Uterus (tissue), 4 donors: ENCODE data around the gene FAM171A2. TPM values are rescaled to one million over a fixed set of nuclear protein-coding genes. Genes with fewer than 3 reads are reported as not detected.

ENCODE experiments used
- DNase-seq, 2 donors: peaks; one replicate each; pipeline ENCODE4 v3.0.0-alpha.2; 2019 to 2020
- H3K27ac ChIP-seq, 2 donors: fragments of 200-600 bp; sonication (generic); 1 replicate in 1 of 2; 2 replicates in 1 of 2; pipeline ENCODE4 v1.5.1; 2016 to 2018
- H3K27me3 ChIP-seq, 2 donors: fragments of 200-600 bp; sonication (generic); one replicate each; pipeline ENCODE4 v1.5.1; 2018 to 2019; ENCODE audit warnings: control low read depth in 1 of 2
- H3K36me3 ChIP-seq, 2 donors: fragments of 200-600 bp; sonication (generic); one replicate each; pipeline ENCODE4 v1.5.1; 2019; ENCODE audit warnings: control low read depth in 1 of 2
- H3K4me1 ChIP-seq, 2 donors: fragments of 200-600 bp; sonication (generic); one replicate each; pipeline ENCODE4 v1.5.1; 2018 to 2019; ENCODE audit warnings: control low read depth in 1 of 2
- H3K4me3 ChIP-seq, 2 donors: fragments of 200-600 bp; sonication (generic); 1 replicate in 1 of 2; 2 replicates in 1 of 2; pipeline ENCODE4 v1.5.1; 2018 to 2019; ENCODE audit warnings: mild to moderate bottlenecking in 1 of 2
- H3K9me3 ChIP-seq, 2 donors: fragments of 200-600 bp; sonication (generic); one replicate each; pipeline ENCODE4 v1.5.1; 2019; ENCODE audit warnings: control low read depth in 1 of 2
- CTCF ChIP-seq, 4 experiments: fragments of 200-600 bp in 2 of 4; fragments of 450-650 bp in 2 of 4; sonication (generic) in 2 of 4; IDR thresholded peaks; one replicate each; pipeline ENCODE4 v1.5.1; 2016 to 2019; ENCODE audit warnings: antibody characterized with exemption in 4 of 4, mild to moderate bottlenecking in 2 of 4, moderate library complexity in 1 of 4
- POLR2A ChIP-seq, 2 donors: fragments of 450-650 bp; IDR thresholded peaks; one replicate each; pipeline ENCODE4 v1.6.1; 2016; ENCODE audit warnings: antibody characterized with exemption in 2 of 2, mild to moderate bottlenecking in 1 of 2, moderate library complexity in 1 of 2
- intact Hi-C: fragments of 100-400 bp; cut with DNase I; formaldehyde crosslinking; loops from one replicate; pipeline ENCODE4 v1.15.1; 2023; ENCODE audit warnings: low total_unique reads
- total RNA-seq, 4 donors: library from RNA; depleted of rRNA in 3 of 4; stranded (reverse); fragments of >200 nt in 3 of 4; gene quantifications; one replicate each; pipeline versions ENCODE4 v1.1.0 to v1.2.4, GENCODE V29; 2014 to 2023
- donor health status: DM: yes; HTN: yes; CAD: no.

FAM171A2 gene
- 10 to 100 TPM in 3 of 4 donors, under 1 TPM in 1; 0.77 to 32.1 (median 14.2) TPM for total RNA-seq

GRCh38 chr17:44363613-44364159, at the start of gene FAM171A2:
Gene FAM171A2 (minus strand): TSS chr17:44363853. CDS start chr17:44363714, 139 bp downstream.
- H3K27ac ChIP-seq = peak within 1 kb of the TSS; percentile 58 to 63
- peaks cover 4 to 7% of the 10 kb centered on the region in 2 donors for H3K4me1 ChIP-seq
- DNase-seq = peak in 1 of 2 donors; percentile 65
- H3K27me3 ChIP-seq = no peaks in the 10 kb centered on the region
- no peaks in the 10 kb centered on the region for H3K9me3 ChIP-seq
- peak; percentile 35 to 94 (median 79) for TF ChIP-seq CTCF (IDR thresholded peaks at IDR 0.05)
- peak in 1 of 2 donors; percentile 58 for TF ChIP-seq POLR2A (IDR thresholded peaks at IDR 0.05)
- intact Hi-C loops = no loop called here
- H3K4me3 ChIP-seq = peak within 1 kb of the TSS; percentile 39 to 56
- no peaks in the 10 kb centered on the region for H3K36me3 ChIP-seq

GRCh38 chr17:44409309-44410028, 45.8 kb upstream of the FAM171A2 start:
- intact Hi-C loops = no loop called here
- no peaks in the 10 kb centered on the region for H3K4me1 ChIP-seq
- H3K27ac ChIP-seq = no peak overlapping the region
- H3K36me3 ChIP-seq = no peaks in the 10 kb centered on the region
- TF ChIP-seq POLR2A (IDR thresholded peaks at IDR 0.05) (no peak), CTCF (IDR thresholded peaks at IDR 0.05) (no peak)
- no peak overlapping the region for H3K4me3 ChIP-seq
- no peaks in the 10 kb centered on the region for H3K27me3 ChIP-seq
- no peaks in the 10 kb centered on the region for H3K9me3 ChIP-seq
- DNase-seq = no peak

GRCh38 chr17:44408786-44409185, 45.1 kb upstream of the FAM171A2 start:
- Histone ChIP-seq H3K36me3 (no peaks in the 10 kb centered on the region), H3K9me3 (no peaks in the 10 kb centered on the region), H3K4me1 (no peaks in the 10 kb centered on the region), H3K4me3 (no peak overlapping the region), H3K27me3 (no peaks in the 10 kb centered on the region), H3K27ac (no peak overlapping the region)
- TF ChIP-seq CTCF (IDR thresholded peaks at IDR 0.05) = no peak
- TF ChIP-seq POLR2A (IDR thresholded peaks at IDR 0.05) = no peak
- intact Hi-C loops = no loop called here
- no peak for DNase-seq

- intact Hi-C loops = no loop called here
- H3K4me3 ChIP-seq = no peak overlapping the region
- H3K36me3 ChIP-seq = no peaks in the 10 kb centered on the region
- H3K27ac ChIP-seq = no peak overlapping the region
- no peaks in the 10 kb centered on the region for H3K9me3 ChIP-seq
- H3K27me3 ChIP-seq = no peaks in the 10 kb centered on the region
- TF ChIP-seq POLR2A (IDR thresholded peaks at IDR 0.05) (no peak), CTCF (IDR thresholded peaks at IDR 0.05) (no peak)
- no peak for DNase-seq
- H3K4me1 ChIP-seq = no peaks in the 10 kb centered on the region
Observed at GRCh38 chr17:44402564-44403172, 39.0 kb upstream of the FAM171A2 start.
